A549 (cell line): ENCODE measurements around the gene TMEM213. TPM values are rescaled to one million over a fixed set of nuclear protein-coding genes. Genes with fewer than 3 reads are reported as not detected.
A peak's percentile ranks its signal among the peaks of the same experiment; 100 is the strongest.

Experiments used
- ATAC-seq, 2 experiments: fragments of 200-7000 bp in 1 of 2; fragments of >200 bp in 1 of 2; cut with Nextera tagmentation in 1 of 2; cut with Tn5 transposase in 1 of 2; 3 replicates each; pipeline versions ENCODE4 v1.8.0 to v1.9.1; 2018 to 2020; ENCODE audit warnings: mild to moderate bottlenecking in 1 of 2, moderate library complexity in 1 of 2
- CTCF ChIA-PET: fragments of 300-600 bp; sonication (Branson Sonifier 250); formaldehyde crosslinking; extraction: SDS; loops from one replicate; lab custom pipeline; 2021; ENCODE audit warnings: antibody characterized with exemption, inconsistent platforms; lab: Yijun Ruan, JAX
- POLR2A ChIA-PET: fragments of 350-600 bp; formaldehyde crosslinking; extraction: SDS; loops from one replicate; lab custom pipeline; 2021; ENCODE audit warnings: antibody characterized with exemption, inconsistent platforms; lab: Yijun Ruan, JAX
- DNase-seq, 2 experiments: peaks; one replicate each; pipeline versions ENCODE4 v3.0.0 to v3.0.0-alpha.2; 2011 to 2016; ENCODE audit warnings: low read depth in 1 of 2, low spot score in 1 of 2
- FAIRE-seq: peaks from 2 replicates; lab custom pipeline; 2011; peaks lifted over from hg19 to GRCh38; lab: Jason Lieb, UNC
- H3K27ac ChIP-seq, 2 experiments: fragments of >200 bp; sonication (Bioruptor Twin); formaldehyde crosslinking; 3 replicates each; pipeline ENCODE4 v1.5.1; 2016 to 2017
- H3K4me1 ChIP-seq: fragments of >200 bp; sonication (Bioruptor Twin); formaldehyde crosslinking; 3 replicates; pipeline ENCODE4 v1.6.1; 2016
- H3K4me2 ChIP-seq: fragments of >200 bp; sonication (Bioruptor Twin); formaldehyde crosslinking; 3 replicates; pipeline ENCODE4 v1.6.1; 2016
- H3K4me3 ChIP-seq: fragments of >200 bp; sonication (Bioruptor Twin); formaldehyde crosslinking; 3 replicates; pipeline ENCODE4 v1.5.1; 2016
- H3K9me3 ChIP-seq: fragments of >200 bp; sonication (Bioruptor Twin); formaldehyde crosslinking; 3 replicates; pipeline ENCODE4 v1.6.1; 2016
- BHLHE40 ChIP-seq: IDR thresholded peaks from 2 replicates; pipeline ENCODE4 v1.6.1; 2012; ENCODE audit warnings: low read depth, low read length, inconsistent platforms
- CBX8 ChIP-seq: fragments of 200-600 bp; sonication (generic); IDR thresholded peaks from 2 replicates; pipeline ENCODE4 v1.6.1; 2016
- CEBPB ChIP-seq, 2 experiments: fragments of >200 bp in 1 of 2; sonication (Bioruptor Twin) in 1 of 2; formaldehyde crosslinking in 1 of 2; IDR thresholded peaks; 2 replicates each; pipeline ENCODE4 v1.6.1; 2012 to 2016
- CTCF ChIP-seq: fragments of >200 bp; sonication (Bioruptor Twin); formaldehyde crosslinking; IDR thresholded peaks from 3 replicates; pipeline ENCODE4 v1.5.1; 2016
- E2F6 ChIP-seq: IDR thresholded peaks from 2 replicates; pipeline ENCODE4 v1.6.1; 2012; ENCODE audit warnings: low read depth, borderline replicate concordance
- EHF ChIP-seq: fragments of 250-450 bp; sonication (Bioruptor Pico); IDR thresholded peaks from 2 replicates; pipeline ENCODE4 v1.5.0; 2020; ENCODE audit warnings: mild to moderate bottlenecking
- EP300 ChIP-seq, 2 experiments: fragments of >200 bp; sonication (Bioruptor Twin); formaldehyde crosslinking; IDR thresholded peaks; 2 replicates in 1 of 2; 3 replicates in 1 of 2; pipeline ENCODE4 v1.6.1; 2016 to 2017
- ESRRA ChIP-seq: fragments of 150-350 bp; IDR thresholded peaks from 2 replicates; pipeline ENCODE4 v1.6.1; 2014; ENCODE audit warnings: mild to moderate bottlenecking, low read length, borderline replicate concordance
- FOSL2 ChIP-seq, 2 experiments: fragments of 450-650 bp in 1 of 2; fragments of >200 bp in 1 of 2; sonication (Bioruptor Twin) in 1 of 2; formaldehyde crosslinking; IDR thresholded peaks; 2 replicates each; pipeline versions ENCODE4 v1.5.0 to v1.6.1; 2016 to 2020; ENCODE audit warnings: mild to moderate bottlenecking in 1 of 2, moderate library complexity in 1 of 2
- FOXS1 ChIP-seq: fragments of 250-450 bp; sonication (Bioruptor Pico); IDR thresholded peaks from 2 replicates; pipeline ENCODE4 v1.5.0; 2020; ENCODE audit warnings: mild to moderate bottlenecking, moderate library complexity
- HDAC2 ChIP-seq: fragments of 200-600 bp; sonication (generic); IDR thresholded peaks from 2 replicates; pipeline ENCODE4 v1.6.1; 2016
- HES2 ChIP-seq: fragments of >200 bp; sonication (Bioruptor Twin); formaldehyde crosslinking; IDR thresholded peaks from 2 replicates; pipeline ENCODE4 v1.6.1; 2016
- HEYL ChIP-seq: fragments of 250-450 bp; sonication (Bioruptor Pico); IDR thresholded peaks from 2 replicates; pipeline ENCODE4 v1.8.0; 2021; ENCODE audit warnings: mild to moderate bottlenecking, moderate library complexity
- HOXB13 ChIP-seq: fragments of 250-450 bp; sonication (Bioruptor Pico); IDR thresholded peaks from 2 replicates; pipeline ENCODE4 v1.5.0; 2020; ENCODE audit warnings: low read depth, mild to moderate bottlenecking, moderate library complexity
- JUN ChIP-seq, 2 experiments: fragments of >200 bp; sonication (Bioruptor Twin); formaldehyde crosslinking; IDR thresholded peaks; 2 replicates in 1 of 2; 3 replicates in 1 of 2; pipeline ENCODE4 v1.6.1; 2016 to 2017
- JUNB ChIP-seq: fragments of >200 bp; sonication (Bioruptor Twin); formaldehyde crosslinking; IDR thresholded peaks from 2 replicates; pipeline ENCODE4 v1.6.1; 2016
- KDM1A ChIP-seq: fragments of 200-600 bp; sonication (generic); IDR thresholded peaks from 2 replicates; pipeline ENCODE4 v1.6.1; 2016; ENCODE audit warnings: low read depth, mild to moderate bottlenecking
- KDM5A ChIP-seq: fragments of 200-600 bp; sonication (generic); IDR thresholded peaks from 2 replicates; pipeline ENCODE4 v1.6.1; 2016; ENCODE audit warnings: antibody characterized with exemption, mild to moderate bottlenecking
- MAFK ChIP-seq: fragments of 450-650 bp; IDR thresholded peaks from 2 replicates; pipeline ENCODE4 v1.6.1; 2014; ENCODE audit not compliant: partially characterized antibody
- MAX ChIP-seq: IDR thresholded peaks from 2 replicates; pipeline ENCODE4 v1.6.1; 2012
- MYC ChIP-seq: IDR thresholded peaks from 2 replicates; pipeline ENCODE4 v1.6.1; 2012; ENCODE audit warnings: mild to moderate bottlenecking, inconsistent platforms, low read length, improper control_type of control experiment, borderline replicate concordance
- NPAS2 ChIP-seq: fragments of 250-450 bp; sonication (Bioruptor Pico); IDR thresholded peaks from 2 replicates; pipeline ENCODE4 v1.8.0; 2022; ENCODE audit warnings: mild to moderate bottlenecking, moderate library complexity, borderline replicate concordance
- NR3C1 ChIP-seq: fragments of >200 bp; sonication (Bioruptor Twin); formaldehyde crosslinking; IDR thresholded peaks from 3 replicates; pipeline ENCODE4 v1.6.1; 2017
- PBX3 ChIP-seq: IDR thresholded peaks from 2 replicates; pipeline ENCODE4 v1.6.1; 2012
- POLR2A ChIP-seq: IDR thresholded peaks from 2 replicates; pipeline ENCODE4 v1.6.1; 2012; ENCODE audit warnings: mild to moderate bottlenecking, low read length
- POLR2AphosphoS2 ChIP-seq: conservative IDR thresholded peaks from 2 replicates; pipeline ENCODE4 v1.6.1; 2012; ENCODE audit warnings: low read length, improper control_type of control experiment, inconsistent platforms
- RAD21 ChIP-seq, 2 experiments: fragments of >200 bp in 1 of 2; sonication (Bioruptor Twin) in 1 of 2; formaldehyde crosslinking in 1 of 2; IDR thresholded peaks in 1 of 2; conservative IDR thresholded peaks in 1 of 2; 2 replicates in 1 of 2; 3 replicates in 1 of 2; pipeline ENCODE4 v1.6.1; 2012 to 2018; ENCODE audit warnings: inconsistent platforms in 1 of 2
- RARB ChIP-seq: fragments of 250-450 bp; sonication (Bioruptor Pico); IDR thresholded peaks from 2 replicates; pipeline ENCODE4 v1.8.0; 2021; ENCODE audit warnings: mild to moderate bottlenecking, moderate library complexity
- REST ChIP-seq: fragments of 200-600 bp; sonication (generic); IDR thresholded peaks from 2 replicates; pipeline ENCODE4 v1.6.1; 2016; ENCODE audit warnings: antibody characterized with exemption, mild to moderate bottlenecking, moderate library complexity
- RFX5 ChIP-seq: fragments of 450-650 bp; IDR thresholded peaks from 2 replicates; pipeline ENCODE4 v1.7.1; 2014; ENCODE audit warnings: antibody characterized with exemption, mild to moderate bottlenecking, moderate library complexity
- SMC3 ChIP-seq: fragments of >200 bp; sonication (Bioruptor Twin); formaldehyde crosslinking; IDR thresholded peaks from 3 replicates; pipeline ENCODE4 v1.6.1; 2018; ENCODE audit warnings: inconsistent platforms
- TFCP2L1 ChIP-seq: fragments of 250-450 bp; sonication (Bioruptor Pico); IDR thresholded peaks from 2 replicates; pipeline ENCODE4 v1.5.0; 2021; ENCODE audit warnings: mild to moderate bottlenecking
- TP53 ChIP-seq: fragments of 250-450 bp; sonication (Bioruptor Pico); IDR thresholded peaks from 2 replicates; pipeline ENCODE4 v1.5.0; 2021; ENCODE audit warnings: mild to moderate bottlenecking, moderate library complexity
- USF2 ChIP-seq: fragments of 450-650 bp; IDR thresholded peaks from 2 replicates; pipeline ENCODE4 v1.6.1; 2014; ENCODE audit warnings: antibody characterized with exemption
- ZFP36 ChIP-seq: fragments of 450-650 bp; IDR thresholded peaks from 2 replicates; pipeline ENCODE4 v1.6.1; 2014; ENCODE audit warnings: borderline replicate concordance; ENCODE audit not compliant: partially characterized antibody
- WGBS: methylation state at CpG from one replicate; pipeline ENCODE4 v1.1.6; 2017; ENCODE audit errors: missing lambda C conversion rate; 5-methylcytosine and 5-hydroxymethylcytosine counted together
- polyA plus RNA-seq, 4 experiments: library from polyadenylated mRNA; depleted of rRNA in 3 of 4; stranded (reverse); fragments of >200 nt; fragmentation: RNase III in 1 of 4; extraction: RNeasy Plus Mini Kit Qiagen cat#74134 plus additional on column Dnase treatment in 1 of 4; gene quantifications; 2 replicates in 3 of 4; 3 replicates in 1 of 4; pipeline ENCODE4 v1.2.3, GENCODE V29; 2011 to 2017

Gene TMEM213
- polyA plus RNA-seq, 2 of the 4 experiments (the other 2 are of a cell fraction), result not detected

GRCh38 chr7:138875794-138876193, 78.0 kb downstream of the TMEM213 start:
- CTCF ChIA-PET, result interaction anchor here (0.9 to 2.5 kb wide), 4 partner anchors 10 to 20 kb away, joined by 3 to 19 read pairs (median 5); no protein-coding TSS in a partner anchor
- H3K9me3 ChIP-seq, result no peaks in the 10 kb centered on the region
- DNase-seq, result no peak
- TF ChIP-seq TP53 (CRISPR knock-in tag), result no peak
- TF ChIP-seq E2F6, result no peak
- TF ChIP-seq RAD21 (conservative IDR thresholded peaks at IDR 0.05 in 1 of 2, IDR thresholded peaks at IDR 0.05 in 1 of 2), result no peak
- no peak for TF ChIP-seq KDM1A
- no peak for TF ChIP-seq NR3C1
- TF ChIP-seq BHLHE40, result no peak
- no peak for TF ChIP-seq HOXB13
- peak in 1 of 2 experiments; percentile 43; a peak in 2 of 4 replicates for TF ChIP-seq CEBPB (IDR thresholded peaks at IDR 0.05)
- TF ChIP-seq MAFK, result no peak
- TF ChIP-seq TFCP2L1 (CRISPR knock-in tag), result no peak
- no peak for TF ChIP-seq USF2
- TF ChIP-seq EHF (CRISPR knock-in tag), result no peak
- 0 out of 5 replicates have a peak, but pooled peaks of 1 of the 2 experiments have one; percentile 20 for TF ChIP-seq JUN (IDR thresholded peaks at IDR 0.05)
- no peak for TF ChIP-seq RFX5
- TF ChIP-seq JUNB, result 0 out of 2 replicates have a peak, but pooled peaks have one; percentile 24
- no peak for TF ChIP-seq CBX8
- TF ChIP-seq PBX3, result no peak
- no peak for TF ChIP-seq FOXS1 (CRISPR knock-in tag)
- peak; percentile 36 for TF ChIP-seq FOSL2 (IDR thresholded peaks at IDR 0.05)
- peak; percentile 33; the same call in 1 of the 2 replicates for TF ChIP-seq FOSL2 (CRISPR knock-in tag; IDR thresholded peaks at IDR 0.05)
- TF ChIP-seq KDM5A, result no peak
- TF ChIP-seq POLR2A, result no peak
- no peak for TF ChIP-seq HES2
- TF ChIP-seq HDAC2, result no peak
- TF ChIP-seq HEYL (CRISPR knock-in tag), result no peak
- TF ChIP-seq REST, result no peak
- TF ChIP-seq CTCF, result no peak
- no peak for TF ChIP-seq ESRRA
- no peak for TF ChIP-seq NPAS2 (CRISPR knock-in tag)
- TF ChIP-seq ZFP36, result no peak
- no peak for TF ChIP-seq RARB (CRISPR knock-in tag)
- no peak for TF ChIP-seq MYC
- no peak for TF ChIP-seq MAX
- TF ChIP-seq POLR2AphosphoS2, result no peak
- no peak for TF ChIP-seq SMC3
- TF ChIP-seq EP300 (IDR thresholded peaks at IDR 0.05), result peak in 1 of 2 experiments; percentile 43; a peak in 1 of 5 replicates

More at GRCh38 chr7:138875794-138876193, 78.0 kb downstream of the TMEM213 start:
- ATAC-seq (peak; percentile 71 to 75; a peak in 5 of 6 replicates), FAIRE-seq (peak; percentile 49)
- Histone ChIP-seq H3K4me1 (peaks cover 26% of the 10 kb centered on the region), H3K4me2 (peak overlapping the region; percentile 36), H3K4me3 (no peak overlapping the region), H3K27ac (peak overlapping the region in 1 of 2 experiments; percentile 72; a peak in 3 of 6 replicates)
- POLR2A ChIA-PET, result no interaction called here
- 69% methylated on average over 9 of the region's 9 CpGs for WGBS
